ENCODE measurements around the gene NALCN.

DNA sequence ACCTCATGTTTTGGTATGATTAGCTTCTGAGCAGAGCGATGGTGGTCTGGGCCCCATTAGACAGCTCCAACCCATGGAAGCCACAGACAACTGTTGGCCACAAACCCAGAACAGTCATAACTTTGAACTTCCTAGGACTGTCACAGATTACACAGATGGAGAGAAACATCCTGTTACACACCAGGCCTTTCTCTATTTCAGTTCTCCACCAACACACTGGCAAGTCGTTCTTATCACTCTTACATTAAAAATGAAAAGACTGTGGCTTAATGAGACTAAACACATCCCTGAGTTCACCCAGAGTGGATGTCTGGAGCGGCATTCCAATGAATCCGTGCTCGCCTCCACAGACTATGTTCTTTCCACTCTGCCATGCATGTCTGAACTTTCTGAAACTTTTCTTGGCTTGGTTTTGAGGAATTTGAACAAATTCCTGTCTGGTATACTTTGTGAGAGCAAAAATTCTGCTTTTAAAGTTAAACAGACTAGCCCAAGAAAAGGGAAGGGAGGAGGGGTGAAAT is 109.1 kb downstream of the NALCN start:
- TF ChIP-seq POLR2AphosphoS5 (IDR thresholded peaks at IDR 0.05; ENCODE audit: low read depth, low read length) (no peak), POLR2A (IDR thresholded peaks at IDR 0.05; ENCODE audit: low read depth, low read length) (no peak), TAF1 (IDR thresholded peaks at IDR 0.05; ENCODE audit: borderline replicate concordance, low read depth, low read length) (no peak)
